ENCODE results near the gene CPSF7. TPM values are rescaled to one million over a fixed set of nuclear protein-coding genes. Genes with fewer than 3 reads are reported as not detected.

Gene CPSF7
- total RNA-seq, 1 experiment from 2014 or later, result 51.2 TPM

DNA sequence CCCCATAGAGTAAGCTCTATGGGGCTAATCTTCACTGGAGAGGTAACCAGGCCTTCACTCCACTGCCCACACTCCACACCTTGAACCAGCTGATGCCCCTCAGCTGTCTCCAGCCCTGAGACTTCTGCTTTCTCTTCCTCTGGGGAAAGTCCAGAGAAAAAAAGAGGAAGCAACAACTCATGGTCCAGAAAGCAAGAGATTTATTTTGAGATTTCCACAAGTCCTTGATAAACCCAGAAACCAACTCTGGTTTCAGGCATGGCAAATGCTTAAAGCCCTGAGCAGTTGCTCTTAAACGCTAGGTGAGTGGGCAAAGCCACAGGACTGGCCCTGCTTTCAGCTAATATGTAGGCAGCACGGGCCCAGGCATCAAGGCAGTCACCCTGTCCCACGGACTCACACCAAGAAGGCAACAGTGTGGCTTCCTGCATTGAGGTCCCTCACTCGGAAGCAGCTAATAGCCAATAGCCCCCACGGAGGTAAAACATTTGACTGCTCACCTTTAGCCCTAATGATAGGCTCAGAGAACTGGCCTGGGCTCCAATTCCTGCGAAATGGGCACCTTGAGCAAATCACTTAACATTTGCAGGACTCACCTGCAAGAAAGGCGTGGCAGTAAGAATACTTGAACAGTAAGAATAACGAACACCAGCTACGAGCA is 72.4 kb downstream of the CPSF7 start:
- DNase-seq (ENCODE audit: low spot score), result no peak

DNA sequence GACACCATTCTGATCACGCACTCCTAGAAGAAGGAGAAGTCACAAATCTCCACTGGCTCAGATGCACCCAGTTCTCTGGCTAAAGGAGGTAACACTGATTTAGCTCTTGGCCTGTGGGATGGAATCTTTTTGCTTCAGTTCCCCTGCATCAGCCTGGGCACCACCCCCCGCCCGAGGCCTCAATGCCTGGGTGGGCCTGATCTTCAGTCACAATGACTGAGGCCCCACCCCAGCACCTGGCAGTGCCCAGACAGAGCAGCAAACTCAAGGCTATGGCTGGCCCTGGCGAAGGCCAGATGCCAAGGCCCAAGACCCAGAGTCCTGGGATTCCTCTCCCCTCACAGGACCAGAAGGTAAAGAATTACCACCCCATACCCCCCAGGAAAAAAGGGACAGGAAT is 73.1 kb downstream of the CPSF7 start:
- no peak for DNase-seq (ENCODE audit: low spot score)

DNA sequence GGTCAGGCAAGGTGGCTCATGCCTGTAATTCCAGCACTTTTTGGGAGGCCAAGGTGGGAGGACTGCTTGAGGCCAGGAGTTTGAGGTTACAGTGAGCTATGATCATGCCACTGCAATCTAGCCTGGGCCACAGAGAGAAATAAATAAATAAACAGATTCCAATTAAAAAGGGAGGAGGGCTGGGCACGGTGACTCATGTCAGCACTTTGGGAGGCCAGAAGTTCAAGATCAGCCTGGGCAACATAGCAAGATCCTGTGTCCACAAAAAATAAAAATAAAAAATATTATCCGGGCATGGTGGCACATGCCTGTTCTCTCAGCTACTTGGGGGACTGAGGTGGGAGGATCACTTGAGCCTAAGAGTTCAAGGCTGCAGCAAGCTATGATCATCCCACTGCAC is 75.6 kb downstream of the CPSF7 start:
- DNase-seq (ENCODE audit: low spot score), result no peak

DNA sequence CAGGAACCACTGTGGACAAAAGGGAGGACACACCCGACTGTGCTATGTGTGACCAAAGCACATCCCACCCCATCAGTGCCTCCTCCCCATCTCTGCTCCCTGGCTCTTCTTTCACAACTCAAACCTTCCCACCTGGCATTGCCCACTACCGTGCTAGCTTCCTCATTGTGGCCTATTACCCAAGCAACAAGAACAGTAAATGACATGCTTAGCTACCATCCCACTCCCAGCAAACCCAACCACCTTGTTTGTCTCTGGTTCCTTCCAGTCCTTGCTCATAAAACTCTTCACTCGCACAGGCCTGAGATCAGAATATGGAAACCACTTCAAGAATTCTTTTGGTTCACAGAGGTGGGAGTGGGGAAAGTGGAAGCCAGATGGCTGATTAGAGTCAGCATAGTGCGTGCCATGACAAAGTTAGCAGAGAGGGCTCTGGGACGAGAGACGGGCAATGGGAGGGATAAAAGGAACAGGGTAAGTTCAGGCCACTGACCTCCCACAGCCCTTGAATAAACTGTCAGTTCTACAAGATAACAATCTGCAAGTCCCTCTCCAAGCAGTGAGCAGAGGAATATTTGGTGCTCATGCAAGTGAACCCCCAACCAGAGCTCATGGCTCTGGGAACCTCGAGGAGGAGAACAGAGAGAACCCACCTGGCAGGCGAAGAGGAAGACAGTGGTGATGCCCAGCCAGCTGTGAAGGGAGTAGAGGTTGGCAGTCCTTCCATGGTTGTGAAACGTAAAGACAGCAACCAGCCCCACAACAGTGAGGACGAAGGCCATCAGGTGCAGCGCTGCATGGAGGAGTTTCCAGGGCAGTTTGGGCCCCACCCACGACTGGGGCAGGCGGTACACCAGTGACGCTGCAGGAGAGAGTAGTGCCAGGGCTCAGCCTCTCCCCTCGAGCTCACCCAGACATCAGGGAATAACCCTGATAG is 76.4 kb downstream of the CPSF7 start:
- DNase-seq (ENCODE audit: low spot score), result no peak

Small RNAs within 50 kb of the gene (small RNA-seq; reads per million reads assigned to genes)
- not detected for gene RN7SL23P

Other genes with a start within 250 kb of the CPSF7 start
- gene PGA3, start 226.5 kb downstream of the CPSF7 start, total RNA-seq (2014; rRNA removed; shearing (Covaris generic)), result 0.34 TPM in 1 of 2 replicates, not detected in the other
- gene PGA4, start 207.6 kb downstream of the CPSF7 start, total RNA-seq (2014; rRNA removed; shearing (Covaris generic)), result 1.0 TPM in 1 of 2 replicates, not detected in the other
- not detected in 2 replicates for gene PGA5, start 188.8 kb downstream of the CPSF7 start, total RNA-seq (2014; rRNA removed; shearing (Covaris generic))
- not detected in 2 replicates for gene VWCE, start 134.7 kb downstream of the CPSF7 start, total RNA-seq (2014; rRNA removed; shearing (Covaris generic))
- 262 and 321 TPM in 2 replicates for gene DDB1, start 96.9 kb downstream of the CPSF7 start, total RNA-seq (2014; rRNA removed; shearing (Covaris generic))
- 80.4 and 94.2 TPM in 2 replicates for gene TKFC, start 96.7 kb downstream of the CPSF7 start, total RNA-seq (2014; rRNA removed; shearing (Covaris generic))
- 70.5 and 80.2 TPM in 2 replicates for gene CYB561A3, start 68.1 kb downstream of the CPSF7 start, total RNA-seq (2014; rRNA removed; shearing (Covaris generic))
- 18.4 and 27.8 TPM in 2 replicates for gene TMEM138, start 67.6 kb downstream of the CPSF7 start, total RNA-seq (2014; rRNA removed; shearing (Covaris generic))
- gene TMEM216, start 37.4 kb downstream of the CPSF7 start, total RNA-seq (2014; rRNA removed; shearing (Covaris generic)), result 15.1 and 23.4 TPM in 2 replicates
- gene SDHAF2, start 149 bp upstream of the CPSF7 start, total RNA-seq (2014; rRNA removed; shearing (Covaris generic)), result 58.3 and 64.9 TPM in 2 replicates
- 6.3 and 7.7 TPM in 2 replicates for gene LRRC10B, start 78.8 kb upstream of the CPSF7 start, total RNA-seq (2014; rRNA removed; shearing (Covaris generic))
- gene SYT7, start 151.1 kb upstream of the CPSF7 start, total RNA-seq (2014; rRNA removed; shearing (Covaris generic)), result 13.2 and 14.8 TPM in 2 replicates

Measured in HT-29 (cell line).